HG03469 (cell line): ENCODE measurements around the gene CEP72.
"Not testable (repeated sequence)": the region's sequence is repeated elsewhere in the genome, so short reads cannot be mapped to it uniquely, and the experiment has no call there.

ENCODE experiments used
- ATAC-seq: cut with Tn5 transposase; IDR thresholded peaks from one replicate; pipeline ENCODE4 v1.9.1; 2021; ENCODE audit warnings: mild to moderate bottlenecking, moderate library complexity, moderate number of reproducible peaks; ENCODE audit not compliant: unreplicated experiment

The CEP72 gene

DNA sequence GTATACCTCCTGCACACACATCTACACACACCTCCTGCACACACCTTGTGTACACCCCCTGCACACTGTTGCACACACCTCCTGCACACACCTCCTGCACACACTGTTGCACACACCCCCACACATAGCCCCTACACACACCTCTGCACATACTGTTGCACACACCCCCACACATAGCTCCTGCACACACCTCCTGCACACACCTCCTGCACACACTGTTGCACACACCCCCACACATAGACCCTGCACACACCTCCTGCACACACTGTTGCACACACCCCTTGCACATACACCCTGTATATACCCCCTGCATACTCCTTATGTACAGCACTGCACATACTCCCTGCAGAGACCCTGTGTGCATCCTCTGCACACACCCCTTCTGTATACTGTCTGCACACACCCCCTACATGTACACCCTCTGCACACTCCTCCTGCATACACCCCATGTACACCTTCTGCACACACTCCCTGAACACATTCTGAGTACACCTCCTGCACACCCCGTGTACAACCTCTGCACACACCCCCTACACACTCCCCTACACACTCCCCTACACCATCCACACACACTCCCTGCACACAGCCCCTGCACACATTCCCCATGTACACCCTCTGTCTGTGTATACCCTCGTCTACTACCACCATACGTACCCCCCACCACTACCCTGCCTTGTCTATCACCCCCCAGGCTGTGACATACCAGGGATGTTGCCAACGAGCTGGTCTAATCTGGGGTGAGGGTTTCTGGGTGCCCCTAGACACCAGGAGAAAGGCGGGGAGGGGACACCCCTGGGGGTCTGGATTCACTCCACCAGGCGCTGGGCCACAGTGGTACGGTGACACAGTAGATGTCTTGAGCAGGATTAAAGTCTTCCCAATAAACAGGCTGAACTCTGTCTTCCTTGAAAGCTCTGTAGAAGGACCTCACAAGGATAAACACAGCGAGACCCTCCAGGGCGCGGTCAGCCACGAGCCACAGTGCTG lies 1.1 kb upstream of the CEP72 start:
- no peak for ATAC-seq

DNA sequence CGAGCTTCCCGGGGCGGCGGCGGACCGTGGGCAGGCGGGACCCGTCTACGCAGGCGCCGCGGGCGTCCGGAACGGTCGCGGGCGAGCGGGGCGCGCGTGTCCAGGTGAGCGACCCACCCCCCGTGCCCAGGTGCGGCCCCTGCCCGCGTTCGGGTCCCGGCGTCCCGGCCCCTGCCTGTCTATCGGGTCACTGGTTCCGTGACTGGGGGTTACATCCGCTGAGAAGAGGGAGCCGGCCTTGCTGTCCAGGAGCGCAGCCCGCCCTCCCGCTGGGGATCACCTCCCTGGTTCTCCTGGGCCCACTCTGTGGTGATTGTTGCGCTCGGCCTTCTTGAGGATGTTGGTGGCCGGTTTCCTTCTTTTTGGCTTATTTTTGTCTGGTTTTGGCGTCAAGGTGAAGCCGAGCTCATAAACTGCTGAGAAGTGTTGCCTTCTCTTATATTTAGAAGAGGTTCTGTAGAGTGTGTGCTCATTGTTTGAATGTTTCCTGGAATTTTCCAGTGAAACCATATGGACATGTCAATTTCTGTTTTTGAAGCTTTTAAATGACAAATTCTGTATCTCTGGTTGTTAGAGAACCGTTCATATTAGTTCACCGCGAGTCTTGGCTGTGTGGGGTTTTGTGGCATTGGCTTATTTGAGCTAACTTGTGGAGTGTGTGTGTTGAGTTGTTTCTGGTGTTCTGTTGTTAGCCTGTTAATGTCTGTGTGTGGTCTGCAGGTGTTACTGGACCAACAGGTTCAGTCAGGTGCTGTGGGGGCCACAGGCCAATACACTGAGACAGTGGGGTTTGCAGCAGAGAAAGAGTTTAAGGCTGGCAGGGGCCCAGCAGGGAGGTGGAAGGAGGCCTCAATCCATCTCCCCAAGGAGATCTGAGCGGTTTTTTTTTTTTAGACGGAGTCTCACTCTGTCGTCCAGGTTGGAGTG lies 621 bp downstream of the CEP72 start:
- no peak for ATAC-seq

DNA sequence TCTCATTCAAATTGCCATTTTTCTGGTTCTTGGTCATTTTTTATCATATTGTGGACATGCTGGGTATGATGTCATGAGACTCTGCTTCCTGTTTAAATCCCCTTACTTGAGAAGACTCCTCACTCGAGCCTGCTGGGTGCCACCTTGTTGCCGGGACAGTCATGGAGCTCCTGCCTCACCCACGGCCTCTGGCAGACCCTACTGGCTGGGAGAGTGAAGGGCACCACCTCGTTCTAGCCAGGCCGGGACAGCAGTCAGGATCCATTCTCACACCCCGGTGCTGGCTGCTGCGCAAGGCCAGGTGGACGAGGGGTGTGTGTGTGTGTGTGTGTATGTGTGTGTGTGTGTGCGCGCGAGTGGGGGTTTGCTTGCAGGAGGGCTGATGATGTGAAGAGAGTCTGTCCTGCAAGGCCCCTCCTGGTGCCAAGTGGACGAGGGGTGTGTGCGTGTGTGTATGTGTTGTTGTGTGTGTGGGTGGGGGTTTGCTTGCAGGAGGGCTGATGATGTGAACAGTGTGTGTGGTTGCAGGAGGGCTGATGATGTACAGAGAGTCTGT lies 4.4 kb downstream of the CEP72 start:
- ATAC-seq, result no peak

DNA sequence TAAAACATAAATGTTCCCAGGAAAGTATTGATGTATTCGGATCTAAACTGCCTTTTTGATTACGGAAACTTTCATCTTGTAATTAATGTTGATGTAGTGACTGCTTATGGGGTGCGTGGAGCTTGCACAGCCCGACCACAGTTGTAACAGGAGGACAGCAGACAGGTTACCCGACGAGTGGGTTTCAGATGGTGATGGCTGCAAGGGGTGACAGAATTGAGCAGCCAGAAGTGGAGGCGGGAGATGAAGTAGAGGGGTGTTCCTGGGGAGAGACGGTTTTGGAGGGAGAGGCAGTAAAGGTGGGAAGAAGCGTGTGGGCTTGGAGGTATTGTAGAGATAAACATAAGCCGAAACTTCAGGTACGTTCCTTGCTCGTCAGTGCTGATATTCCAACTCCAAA lies 5.8 kb downstream of the CEP72 start:
- no peak for ATAC-seq

DNA sequence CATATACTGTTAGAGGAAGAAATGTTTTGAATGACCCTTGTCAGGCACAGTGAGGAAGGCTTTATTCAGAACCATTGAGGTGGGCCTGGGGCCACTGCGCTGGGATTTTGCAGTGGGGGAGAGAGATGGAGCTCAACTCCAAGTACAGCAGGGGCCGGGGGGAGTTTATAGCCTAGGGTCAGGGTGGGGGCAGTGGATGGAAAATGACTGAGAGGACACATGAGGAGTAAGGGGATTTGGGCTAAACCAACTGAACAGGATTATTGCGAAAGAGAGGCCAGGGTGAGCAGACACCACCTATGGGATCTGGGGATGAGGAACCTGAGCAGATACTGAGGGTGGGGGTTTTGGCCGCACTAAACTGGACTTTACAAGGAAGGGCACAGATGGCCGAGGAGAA lies 6.3 kb downstream of the CEP72 start:
- ATAC-seq, result no peak

DNA sequence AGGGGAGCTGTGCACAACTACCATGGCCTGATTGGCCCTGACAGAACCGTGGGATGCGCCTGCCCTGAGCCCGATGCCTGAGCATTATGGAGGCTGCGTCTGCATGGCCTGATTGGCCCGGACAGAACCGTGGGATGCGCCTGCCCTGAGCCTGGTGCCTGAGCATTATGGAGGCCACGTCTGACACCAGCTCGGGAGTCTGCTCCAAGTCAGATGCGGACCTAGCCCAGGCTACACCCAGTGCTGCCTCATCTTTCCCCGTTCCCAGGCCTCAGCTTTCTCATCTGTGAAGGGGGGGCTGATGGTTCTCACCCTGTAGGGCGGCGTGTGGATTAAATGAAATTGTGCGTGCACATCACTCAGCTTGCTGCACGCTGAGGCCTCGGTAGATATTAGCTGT lies 7.3 kb downstream of the CEP72 start:
- ATAC-seq, result no peak

DNA sequence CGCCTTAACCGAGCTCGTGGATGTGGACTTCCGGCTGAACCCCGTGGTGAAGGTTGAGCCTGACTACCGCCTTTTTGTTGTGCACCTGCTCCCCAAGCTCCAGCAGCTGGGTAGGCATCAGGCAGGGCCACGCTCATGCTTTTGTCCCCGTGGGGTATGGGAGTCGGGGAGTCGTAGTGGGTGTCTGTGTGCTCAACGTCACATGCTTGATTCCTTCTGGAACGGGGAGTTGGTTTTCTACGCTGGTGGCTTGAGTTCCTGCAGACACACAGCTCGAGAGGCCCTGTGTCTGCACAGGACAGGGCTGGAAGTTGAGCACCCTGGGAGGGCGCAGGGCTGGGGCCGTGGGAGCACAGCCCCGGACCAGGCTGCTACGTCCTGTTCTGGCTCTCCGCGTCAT lies 8.0 kb downstream of the CEP72 start:
- no peak for ATAC-seq

DNA sequence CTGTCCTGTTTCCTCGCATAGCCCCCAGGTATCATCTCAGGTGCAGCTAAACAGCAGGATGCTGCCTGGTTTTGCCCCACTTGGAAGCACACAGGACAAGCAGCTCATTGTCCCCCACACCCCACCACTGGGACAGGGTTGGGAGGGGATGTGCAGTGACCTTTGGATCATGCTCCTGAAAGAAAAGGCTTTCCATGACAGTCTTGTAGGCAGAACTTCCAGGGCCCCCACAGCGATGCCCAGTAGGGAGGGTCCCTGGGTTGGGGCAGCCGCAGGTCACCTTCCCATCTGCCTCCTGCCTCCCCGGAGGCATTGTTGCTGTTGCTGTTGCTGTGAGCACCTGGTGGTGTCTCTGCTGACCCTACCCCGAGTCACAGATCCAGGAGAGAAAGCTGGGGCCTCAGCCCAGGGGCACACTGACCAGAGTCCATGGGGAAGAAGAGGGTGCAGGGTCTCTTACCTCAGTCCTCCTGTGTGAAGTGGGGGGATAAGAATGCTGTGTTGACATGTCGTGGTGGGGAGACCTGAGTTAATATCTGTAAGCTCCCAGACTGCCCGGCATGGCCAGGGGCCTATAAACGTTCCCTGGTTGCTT lies 8.5 kb downstream of the CEP72 start:
- no peak for ATAC-seq

DNA sequence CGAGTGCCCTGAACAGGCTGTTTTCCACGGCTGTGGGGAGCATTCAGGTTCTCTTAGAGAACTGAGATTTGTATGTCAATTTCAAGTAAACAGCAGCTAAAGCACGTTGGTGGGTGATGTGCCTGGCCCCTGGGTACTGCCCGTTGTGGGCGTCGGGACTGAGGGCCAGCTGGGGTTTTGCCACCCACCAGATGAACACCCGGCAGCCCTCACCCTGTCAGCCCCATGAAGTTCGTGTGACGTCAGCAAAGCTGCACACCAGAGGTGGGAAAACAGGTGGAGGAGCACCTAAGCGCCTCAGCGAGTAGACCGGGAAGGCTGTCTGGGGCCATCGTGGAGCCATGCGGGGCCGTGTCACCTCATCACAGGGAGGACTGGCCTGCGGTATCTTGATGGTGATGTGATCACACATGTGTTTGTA lies 9.2 kb downstream of the CEP72 start:
- no peak for ATAC-seq

DNA sequence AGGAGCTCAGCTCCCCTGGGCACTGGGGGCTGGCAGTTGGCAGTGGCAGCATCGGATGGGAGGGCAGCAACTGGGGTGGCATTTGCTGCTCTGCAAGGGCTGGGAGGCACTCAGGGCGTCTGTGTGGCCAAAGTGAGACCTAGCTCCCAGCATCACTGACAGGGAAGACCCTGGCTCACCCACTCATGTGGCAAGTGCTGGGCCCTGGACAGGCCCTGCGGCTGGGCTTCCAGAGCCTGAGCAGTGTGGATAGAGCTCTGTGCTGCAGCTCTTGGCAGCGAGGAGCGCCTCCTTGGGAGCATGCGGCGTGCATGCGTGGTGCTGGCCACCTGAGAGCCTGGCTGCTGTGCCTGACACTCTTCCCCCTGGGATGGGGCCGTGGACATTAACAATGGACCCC lies 10.2 kb downstream of the CEP72 start:
- no peak for ATAC-seq

DNA sequence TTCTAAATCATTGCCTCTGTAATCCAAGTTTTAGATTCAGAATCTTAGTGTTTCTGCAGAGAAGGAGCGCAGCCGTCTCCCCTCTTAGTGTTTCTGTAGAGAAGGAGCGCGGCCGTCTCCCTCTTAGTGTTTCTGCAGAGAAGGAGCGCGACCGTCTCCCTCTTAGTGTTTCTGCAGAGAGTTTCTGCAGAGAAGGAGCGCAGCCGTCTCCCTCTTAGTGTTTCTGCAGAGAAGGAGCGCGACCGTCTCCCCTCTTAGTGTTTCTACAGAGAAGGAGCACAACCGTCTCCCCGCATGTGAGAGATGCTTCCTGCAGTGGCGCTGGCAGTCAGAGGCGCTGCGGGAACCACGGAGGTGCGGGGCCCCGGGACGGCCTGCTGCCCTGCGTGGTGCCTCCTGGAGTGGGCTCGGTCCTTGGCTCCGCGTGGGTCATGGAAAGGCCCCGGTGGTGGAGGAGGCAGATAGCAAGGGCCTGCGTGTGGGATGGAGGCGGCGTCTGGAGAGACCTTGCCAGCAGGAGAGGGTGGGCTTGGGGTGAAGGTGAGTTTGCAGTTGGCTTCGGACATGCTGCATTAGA lies 10.9 kb downstream of the CEP72 start:
- no peak for ATAC-seq

DNA sequence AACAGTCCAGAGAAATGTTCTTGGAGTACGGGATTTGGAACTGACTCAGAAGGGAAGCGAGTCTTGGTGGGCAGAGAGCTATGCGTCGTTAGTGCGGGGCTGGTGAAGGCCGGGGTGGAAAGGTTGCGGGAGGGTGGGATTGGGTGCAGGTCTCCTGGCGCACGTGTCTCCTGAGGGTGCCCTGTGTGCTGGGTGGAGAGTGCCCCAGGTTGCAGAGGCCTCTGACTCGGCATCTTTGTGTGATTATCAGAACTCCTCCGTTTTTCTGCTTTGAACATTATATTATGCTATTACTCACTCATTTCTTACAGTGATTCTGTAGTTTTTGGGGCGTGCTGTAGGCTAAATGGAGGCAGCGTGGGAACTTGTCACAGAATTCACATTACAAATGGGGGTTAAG lies 11.4 kb downstream of the CEP72 start:
- no peak for ATAC-seq

DNA sequence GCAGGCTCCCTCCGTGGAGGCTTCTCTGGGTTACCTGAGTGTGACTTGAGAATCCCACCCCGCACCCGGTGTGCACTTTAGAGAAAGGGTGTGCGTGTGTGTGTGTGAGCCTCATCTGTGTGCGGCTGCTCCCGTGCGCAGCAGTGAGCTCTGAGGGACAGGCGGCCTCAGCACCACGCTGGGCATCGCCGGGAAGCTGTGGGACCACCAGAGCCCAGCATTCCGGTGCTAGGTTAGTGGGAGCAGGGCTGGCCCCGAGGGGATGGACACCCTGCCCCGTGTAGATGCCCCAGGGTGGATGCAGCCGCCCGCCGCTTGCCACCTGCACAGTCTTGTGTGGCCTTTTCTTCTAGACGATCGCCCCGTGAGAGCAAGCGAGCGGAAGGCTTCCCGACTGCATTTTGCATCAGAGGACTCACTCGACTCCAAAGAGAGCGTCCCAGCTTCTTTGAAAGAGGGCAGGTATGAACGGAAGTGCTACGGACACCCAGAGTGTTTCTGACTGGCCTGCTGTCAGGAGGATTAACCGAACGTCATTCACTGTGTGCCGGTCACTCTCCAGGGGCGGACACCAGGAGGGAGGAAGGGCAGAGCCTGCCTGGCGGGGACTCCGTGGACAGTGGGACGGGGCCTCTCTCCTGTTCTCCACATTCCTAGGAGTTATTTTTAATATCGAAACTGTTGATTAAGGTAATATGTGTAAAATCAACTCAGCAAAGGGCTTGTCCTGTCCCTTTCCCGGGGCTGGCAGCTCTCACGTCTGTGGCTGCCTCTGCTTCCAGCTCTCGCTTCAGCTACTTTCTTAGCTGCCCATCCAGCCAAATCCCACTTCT lies 12.2 kb downstream of the CEP72 start:
- ATAC-seq, result no peak

DNA sequence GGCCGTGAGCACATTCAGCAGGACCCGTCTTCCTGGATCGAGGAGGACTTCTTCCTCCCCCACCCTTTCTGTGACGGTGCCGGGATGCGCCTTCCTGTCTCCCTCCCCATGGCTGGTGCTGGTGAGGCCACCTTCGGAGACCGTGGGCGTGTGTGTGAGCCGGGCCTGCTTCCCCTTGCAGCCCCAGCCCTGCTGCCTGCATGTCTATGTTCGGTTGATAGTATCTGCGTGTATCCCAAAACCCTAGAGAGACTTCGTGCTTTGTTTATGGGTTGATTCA lies 12.8 kb downstream of the CEP72 start:
- no peak for ATAC-seq

DNA sequence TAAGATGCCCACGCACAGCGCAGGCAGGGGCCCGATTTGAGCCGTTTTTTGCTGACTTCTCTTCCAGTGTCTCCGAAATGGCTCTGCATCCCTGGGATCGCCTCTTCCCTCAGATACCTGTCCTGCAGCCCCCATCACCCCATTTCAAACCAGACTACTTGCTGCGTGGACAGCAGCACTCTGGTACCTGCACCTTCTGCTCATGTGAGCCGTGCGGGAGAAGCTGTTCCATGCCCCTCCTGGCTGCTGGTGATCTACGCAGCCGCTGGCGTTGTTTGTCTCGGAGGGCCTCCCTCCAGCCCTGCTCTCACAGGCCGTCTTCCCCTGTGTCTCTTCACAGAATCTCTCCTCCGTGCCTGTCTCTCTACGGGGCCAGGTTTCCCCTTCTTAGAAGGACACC lies 13.4 kb downstream of the CEP72 start:
- ATAC-seq, result no peak

DNA sequence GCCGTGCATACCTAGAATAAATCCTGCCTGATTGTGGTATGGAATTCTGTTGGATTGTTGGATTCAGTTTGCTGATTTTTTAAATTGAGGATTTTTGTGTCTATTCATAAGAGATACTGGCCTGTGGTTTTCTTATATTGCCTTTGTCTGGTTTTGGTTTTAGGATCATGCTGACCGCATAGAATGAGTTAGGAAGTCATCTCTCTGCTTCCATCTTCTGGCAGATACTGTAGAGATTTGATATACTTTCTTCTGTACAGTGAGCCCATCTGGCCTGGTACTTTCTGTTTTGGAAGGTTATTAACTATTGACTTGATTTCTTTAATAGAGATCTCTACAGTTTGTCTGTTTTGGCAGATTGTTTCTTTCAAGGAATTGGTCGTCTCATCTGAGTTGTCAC lies 14.7 kb downstream of the CEP72 start:
- no peak for ATAC-seq

DNA sequence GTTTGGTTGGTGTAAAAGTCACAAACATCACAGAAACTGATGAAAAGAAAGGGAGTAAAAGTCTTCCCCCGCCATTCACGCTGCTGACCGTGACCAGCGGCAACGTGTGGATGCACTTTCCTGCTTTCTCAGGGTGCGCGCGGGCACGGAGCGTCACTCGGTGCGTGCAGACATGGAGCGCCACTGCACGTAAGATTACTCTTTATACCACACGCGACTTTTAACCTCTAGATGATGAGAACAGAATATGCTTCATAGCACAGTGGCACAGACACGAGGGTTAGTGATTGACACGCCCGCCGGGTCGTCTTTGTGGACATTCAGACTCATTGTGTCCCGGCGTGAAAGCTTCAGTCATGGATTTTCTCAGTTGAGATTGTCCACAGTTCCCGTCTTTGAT lies 15.7 kb downstream of the CEP72 start:
- no peak for ATAC-seq

DNA sequence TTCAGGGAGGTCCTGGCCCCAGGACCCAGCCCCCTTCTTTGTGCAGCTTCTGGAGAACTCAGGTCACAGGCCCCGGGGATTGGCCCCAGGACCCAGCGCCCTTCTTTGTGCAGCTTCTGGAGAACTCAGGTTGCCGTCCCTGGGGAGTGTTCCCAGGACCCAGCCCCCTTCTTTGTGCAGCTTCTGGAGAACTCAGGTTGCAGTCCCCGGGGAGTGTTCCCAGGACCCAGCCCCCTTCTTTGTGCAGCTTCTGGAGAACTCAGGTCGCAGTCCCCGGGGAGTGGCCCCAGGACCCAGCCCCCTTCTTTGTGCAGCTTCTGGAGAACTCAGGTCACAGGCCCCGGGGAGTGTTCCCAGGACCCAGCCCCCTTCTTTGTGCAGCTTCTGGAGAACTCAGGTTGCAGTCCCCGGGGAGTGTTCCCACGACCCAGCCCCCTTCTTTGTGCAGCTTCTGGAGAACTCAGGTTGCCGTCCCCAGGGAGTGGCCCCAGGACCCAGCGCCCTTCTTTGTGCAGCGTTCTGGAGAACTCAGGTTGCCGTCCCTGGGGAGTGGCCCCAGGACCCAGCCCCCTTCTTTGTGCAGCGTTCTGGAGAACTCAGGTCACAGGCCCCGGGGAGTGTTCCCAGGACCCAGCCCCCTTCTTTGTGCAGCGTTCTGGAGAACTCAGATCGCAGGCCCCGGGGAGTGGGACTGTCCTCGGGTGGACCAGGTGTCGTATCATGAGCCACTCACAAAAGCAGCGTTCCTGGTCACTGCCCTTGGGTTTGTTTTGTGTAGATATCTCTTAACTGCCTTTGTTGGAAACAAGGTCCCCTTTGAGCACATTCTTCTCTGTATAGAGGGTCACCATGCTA lies 16.4 kb downstream of the CEP72 start:
- not testable (repeated sequence) for ATAC-seq

DNA sequence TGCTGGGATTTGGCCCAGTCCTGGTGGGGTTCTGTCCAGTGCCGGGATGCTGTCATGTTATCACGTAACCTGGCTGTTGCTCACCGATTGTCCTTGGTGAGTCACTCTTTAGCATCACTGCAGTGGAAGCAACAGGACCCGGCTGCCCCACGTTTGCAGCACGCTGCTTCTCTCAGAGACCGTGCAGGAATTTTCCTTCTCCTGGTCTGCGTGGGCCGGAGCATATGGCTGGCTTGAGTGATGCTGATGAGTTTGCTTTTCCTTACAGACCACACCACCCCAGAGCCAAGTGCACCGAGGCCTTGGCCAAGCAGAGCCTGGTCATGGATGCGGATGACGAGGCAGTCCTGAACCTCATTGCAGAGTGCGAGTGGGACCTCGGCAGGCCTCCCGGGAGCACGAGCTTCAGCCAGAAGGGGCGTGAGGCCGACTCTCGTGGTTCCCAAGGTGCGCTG lies 21.4 kb downstream of the CEP72 start:
- ATAC-seq, result no peak
